Gastrocnemius medialis (tissue), 4 donors: ENCODE data around the gene GPHN. TPM values are rescaled to one million over a fixed set of nuclear protein-coding genes. Genes with fewer than 3 reads are reported as not detected.

Source experiments
- ATAC-seq, 2 donors: fragments of 150-250 bp; one replicate each; pipeline ENCODE4 v1.9.1; 2016
- DNase-seq, 2 donors: peaks; one replicate each; pipeline ENCODE4 v3.0.0-alpha.2; 2019
- H3K27ac ChIP-seq, 4 donors: fragments of 200-600 bp; sonication (generic); 1 replicate in 1 of 4; 2 replicates in 3 of 4; pipeline ENCODE4 v1.5.1; 2016 to 2018; ENCODE audit warnings: mild to moderate bottlenecking in 2 of 4, moderate library complexity in 1 of 4
- H3K27me3 ChIP-seq, 3 donors: fragments of 200-600 bp; sonication (generic) in 2 of 3; 1 replicate in 1 of 3; 2 replicates in 2 of 3; pipeline versions ENCODE4 v1.5.1 to v1.6.0; 2016 to 2019; ENCODE audit warnings: mild to moderate bottlenecking in 1 of 3, moderate library complexity in 1 of 3
- H3K36me3 ChIP-seq, 2 donors: fragments of 200-600 bp; sonication (generic) in 1 of 2; one replicate each; pipeline ENCODE4 v1.5.1; 2017 to 2018
- H3K4me1 ChIP-seq, 2 donors: fragments of 200-600 bp; sonication (generic) in 1 of 2; one replicate each; pipeline ENCODE4 v1.5.1; 2016 to 2017; ENCODE audit warnings: mild to moderate bottlenecking in 2 of 2
- H3K4me3 ChIP-seq, 4 donors: fragments of 200-600 bp; sonication (generic) in 3 of 4; 1 replicate in 1 of 4; 2 replicates in 3 of 4; pipeline ENCODE4 v1.5.1; 2016 to 2019; ENCODE audit warnings: mild to moderate bottlenecking in 2 of 4
- H3K9me3 ChIP-seq, 3 donors: fragments of 200-600 bp; sonication (generic) in 2 of 3; 1 replicate in 1 of 3; 2 replicates in 2 of 3; pipeline ENCODE4 v1.5.1; 2016 to 2019
- POLR2A ChIP-seq, 2 donors: fragments of 450-650 bp; IDR thresholded peaks; one replicate each; pipeline ENCODE4 v1.6.1; 2017; ENCODE audit warnings: antibody characterized with exemption in 2 of 2, mild to moderate bottlenecking in 2 of 2, moderate library complexity in 2 of 2
- in situ Hi-C, 4 donors: fragments of 200-750 bp; cut with MboI; loops; one replicate each; pipeline versions ENCODE4 v1.15.0 to v1.8.0; 2017; ENCODE audit warnings: low sequenced_read_pairs in 4 of 4
- intact Hi-C: fragments of 100-400 bp; cut with DNase I; formaldehyde crosslinking; loops from one replicate; pipeline ENCODE4 v1.15.1; 2023; ENCODE audit warnings: low total_unique reads
- total RNA-seq, 4 donors: library from RNA; depleted of rRNA; stranded (reverse); fragments of >200 nt; gene quantifications; one replicate each; pipeline versions ENCODE4 v1.1.0 to v1.2.3, GENCODE V29; 2016
- TF ChIP-seq, protein P1 (sequence below), 5 experiments: fragments of 450-650 bp in 3 of 5; fragments of 200-600 bp in 2 of 5; sonication (generic) in 2 of 5; IDR thresholded peaks in 4 of 5; conservative IDR thresholded peaks in 1 of 5; 1 replicate in 4 of 5; 2 replicates in 1 of 5; pipeline ENCODE4 v1.5.1; 2016 to 2019; ENCODE audit warnings: antibody characterized with exemption in 5 of 5, mild to moderate bottlenecking in 3 of 5, moderate library complexity in 3 of 5

Gene GPHN
- total RNA-seq, 4 donors from 2014 or later: 10.3 to 33.3 (median 23.5) TPM

DNA sequence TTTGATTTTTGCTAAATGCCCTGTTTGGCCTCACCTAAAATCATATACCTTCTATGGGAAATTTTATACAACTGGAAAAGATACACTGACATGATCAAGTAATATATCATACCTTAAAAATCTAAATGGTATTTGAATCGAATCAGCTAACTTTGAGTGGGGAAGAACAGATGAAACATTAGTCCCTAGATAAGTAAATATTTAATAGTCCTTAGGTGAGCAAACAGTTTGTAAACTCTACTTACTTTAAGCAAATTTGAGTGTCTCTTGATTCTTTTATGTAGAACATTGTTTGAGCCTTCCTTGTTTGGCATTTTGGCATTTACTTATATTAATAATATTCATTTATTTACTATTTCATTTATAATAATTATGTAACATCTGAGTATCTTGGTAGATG, 485.6 kb downstream of the GPHN start:
- Histone ChIP-seq H3K36me3 (no peaks in the 10 kb centered on the region), H3K4me3 (no peak overlapping the region), H3K27me3 (no peaks in the 10 kb centered on the region), H3K27ac (no peak overlapping the region), H3K4me1 (no peaks in the 10 kb centered on the region), H3K9me3 (no peaks in the 10 kb centered on the region)
- intact Hi-C loops (no loop called here), in situ Hi-C loops (no loop called here)
- no peak for TF ChIP-seq POLR2A (IDR thresholded peaks at IDR 0.05)
- TF ChIP-seq, protein P1, sequence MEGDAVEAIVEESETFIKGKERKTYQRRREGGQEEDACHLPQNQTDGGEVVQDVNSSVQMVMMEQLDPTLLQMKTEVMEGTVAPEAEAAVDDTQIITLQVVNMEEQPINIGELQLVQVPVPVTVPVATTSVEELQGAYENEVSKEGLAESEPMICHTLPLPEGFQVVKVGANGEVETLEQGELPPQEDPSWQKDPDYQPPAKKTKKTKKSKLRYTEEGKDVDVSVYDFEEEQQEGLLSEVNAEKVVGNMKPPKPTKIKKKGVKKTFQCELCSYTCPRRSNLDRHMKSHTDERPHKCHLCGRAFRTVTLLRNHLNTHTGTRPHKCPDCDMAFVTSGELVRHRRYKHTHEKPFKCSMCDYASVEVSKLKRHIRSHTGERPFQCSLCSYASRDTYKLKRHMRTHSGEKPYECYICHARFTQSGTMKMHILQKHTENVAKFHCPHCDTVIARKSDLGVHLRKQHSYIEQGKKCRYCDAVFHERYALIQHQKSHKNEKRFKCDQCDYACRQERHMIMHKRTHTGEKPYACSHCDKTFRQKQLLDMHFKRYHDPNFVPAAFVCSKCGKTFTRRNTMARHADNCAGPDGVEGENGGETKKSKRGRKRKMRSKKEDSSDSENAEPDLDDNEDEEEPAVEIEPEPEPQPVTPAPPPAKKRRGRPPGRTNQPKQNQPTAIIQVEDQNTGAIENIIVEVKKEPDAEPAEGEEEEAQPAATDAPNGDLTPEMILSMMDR (IDR thresholded peaks at IDR 0.05 in 4 of 5, conservative IDR thresholded peaks at IDR 0.05 in 1 of 5): no peak
- ATAC-seq (no peak), DNase-seq (no peak)

DNA sequence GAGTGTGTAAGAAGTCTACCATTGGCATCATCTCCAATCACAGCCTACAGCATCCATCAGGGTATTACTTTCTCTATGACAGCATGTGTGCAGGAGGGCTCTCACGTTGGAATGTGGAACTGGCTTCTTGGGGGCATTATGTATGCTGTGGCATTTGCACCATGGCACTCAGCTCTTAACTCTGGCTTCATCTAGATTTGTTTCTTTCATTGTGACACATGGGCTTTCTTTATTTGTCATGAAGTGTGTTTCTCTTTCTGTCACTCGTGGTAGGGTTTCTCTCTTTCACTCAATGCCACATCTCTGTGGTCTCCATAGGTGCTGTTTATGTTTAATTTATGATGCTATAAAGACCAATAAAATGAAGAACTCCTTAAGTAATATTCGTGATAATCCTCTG, 490.1 kb downstream of the GPHN start:
- Histone ChIP-seq H3K4me3 (no peak overlapping the region), H3K27me3 (no peaks in the 10 kb centered on the region), H3K27ac (no peak overlapping the region), H3K36me3 (no peaks in the 10 kb centered on the region), H3K4me1 (no peaks in the 10 kb centered on the region), H3K9me3 (no peaks in the 10 kb centered on the region)
- intact Hi-C loops (no loop called here), in situ Hi-C loops (no loop called here)
- TF ChIP-seq POLR2A (IDR thresholded peaks at IDR 0.05): no peak
- TF ChIP-seq, protein P1 (IDR thresholded peaks at IDR 0.05 in 4 of 5, conservative IDR thresholded peaks at IDR 0.05 in 1 of 5): no peak
- ATAC-seq (no peak), DNase-seq (no peak)

DNA sequence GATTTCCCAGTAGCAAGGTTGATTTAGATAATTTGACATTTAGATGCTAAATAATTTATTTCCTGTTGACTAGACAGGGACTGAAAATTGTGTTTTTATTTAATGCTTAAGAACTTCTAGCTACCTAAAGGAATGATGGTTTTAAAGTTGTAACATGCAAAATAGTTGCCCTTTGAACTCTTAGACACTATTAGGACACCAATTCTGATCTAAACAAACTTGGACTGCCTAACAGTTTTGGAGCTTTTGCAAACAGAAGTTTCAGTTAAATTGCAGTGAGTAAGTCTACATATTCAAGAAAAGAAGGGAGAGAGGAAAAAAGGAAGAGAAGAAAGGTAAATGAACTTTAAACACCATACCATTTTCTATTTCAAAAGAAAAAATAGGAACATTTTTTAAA, 492.0 kb downstream of the GPHN start:
- intact Hi-C loops (no loop called here), in situ Hi-C loops (no loop called here)
- ATAC-seq (no peak), DNase-seq (no peak)
- Histone ChIP-seq H3K27ac (no peak overlapping the region), H3K27me3 (no peaks in the 10 kb centered on the region), H3K36me3 (no peaks in the 10 kb centered on the region), H3K9me3 (no peaks in the 10 kb centered on the region), H3K4me3 (no peak overlapping the region), H3K4me1 (no peaks in the 10 kb centered on the region)
- no peak for TF ChIP-seq POLR2A (IDR thresholded peaks at IDR 0.05)
- TF ChIP-seq, protein P1 (IDR thresholded peaks at IDR 0.05 in 4 of 5, conservative IDR thresholded peaks at IDR 0.05 in 1 of 5): no peak

DNA sequence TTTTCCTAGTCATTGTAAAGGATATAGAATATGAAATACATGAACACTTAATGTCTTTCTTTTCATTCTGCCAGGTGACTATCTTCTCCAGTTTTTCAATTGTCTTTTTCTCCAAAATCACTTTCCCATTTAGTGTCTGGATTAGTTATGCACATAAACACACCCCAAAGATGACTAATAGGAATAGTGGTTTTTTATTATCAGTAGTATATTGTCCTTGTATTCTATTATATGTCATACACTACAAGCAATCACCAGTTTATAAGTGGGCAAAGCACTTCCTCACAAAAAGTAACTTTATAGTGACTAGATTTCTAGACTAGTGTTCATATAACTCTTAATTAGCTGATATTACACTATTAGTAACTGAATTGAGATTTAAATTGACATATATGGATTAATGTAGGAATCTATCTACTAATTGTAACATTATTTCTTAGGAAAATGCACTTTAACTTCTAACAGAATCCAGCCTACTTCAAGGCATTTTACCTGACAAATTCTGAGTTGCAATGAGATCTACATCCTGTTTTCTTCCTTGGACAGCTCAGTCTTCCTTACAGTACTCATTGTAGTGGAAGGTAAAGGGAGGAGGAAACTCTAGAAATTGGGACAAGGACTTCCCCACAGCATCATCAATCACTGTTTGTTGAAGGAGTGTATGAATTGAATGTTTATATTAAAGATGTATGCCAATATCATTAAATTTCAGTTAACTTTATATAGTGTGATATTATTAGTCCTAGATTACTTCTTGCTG, 495.2 kb downstream of the GPHN start:
- TF ChIP-seq, protein P1 (IDR thresholded peaks at IDR 0.05 in 4 of 5, conservative IDR thresholded peaks at IDR 0.05 in 1 of 5): no peak
- no peak for TF ChIP-seq POLR2A (IDR thresholded peaks at IDR 0.05)
- no peak for ATAC-seq
- Histone ChIP-seq H3K27me3 (no peaks in the 10 kb centered on the region), H3K27ac (no peak overlapping the region), H3K4me1 (no peaks in the 10 kb centered on the region), H3K36me3 (no peaks in the 10 kb centered on the region), H3K9me3 (no peaks in the 10 kb centered on the region), H3K4me3 (no peak overlapping the region)
- in situ Hi-C loops: no loop called here
- intact Hi-C loops: no loop called here
- DNase-seq: no peak

DNA sequence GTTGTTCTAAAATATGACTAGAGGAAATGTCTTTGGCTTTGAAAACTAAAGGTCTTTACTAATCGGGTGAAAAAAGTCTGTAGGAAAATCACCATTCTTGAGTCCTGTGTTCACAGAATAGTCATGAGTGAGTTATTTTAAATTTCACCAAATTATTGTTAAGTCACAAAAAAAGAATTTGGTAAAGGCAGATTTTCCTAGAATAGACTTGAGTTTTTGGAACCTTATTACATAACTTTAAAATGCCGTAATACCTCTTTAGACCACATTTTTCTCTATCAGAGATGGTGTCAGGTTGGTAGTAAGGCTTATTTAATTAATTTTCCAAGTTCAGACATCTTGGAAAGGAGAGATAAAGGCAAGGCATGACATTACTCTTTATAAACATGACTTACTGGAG, 496.6 kb downstream of the GPHN start:
- Histone ChIP-seq H3K4me1 (no peaks in the 10 kb centered on the region), H3K9me3 (no peaks in the 10 kb centered on the region), H3K36me3 (no peaks in the 10 kb centered on the region), H3K27ac (no peak overlapping the region), H3K27me3 (no peaks in the 10 kb centered on the region), H3K4me3 (no peak overlapping the region)
- no peak for DNase-seq
- no peak for ATAC-seq
- in situ Hi-C loops (no loop called here), intact Hi-C loops (no loop called here)
- TF ChIP-seq, protein P1 (IDR thresholded peaks at IDR 0.05 in 4 of 5, conservative IDR thresholded peaks at IDR 0.05 in 1 of 5): no peak
- TF ChIP-seq POLR2A (IDR thresholded peaks at IDR 0.05): no peak
